H1 (cell line): ENCODE results near the gene TOM1L2. TPM values are rescaled to one million over a fixed set of nuclear protein-coding genes. Genes with fewer than 3 reads are reported as not detected.

Source experiments
- CEBPB ChIP-seq: IDR thresholded peaks from 2 replicates; pipeline ENCODE4 v1.6.1; 2012; ENCODE audit warnings: low read depth, low read length
- E2F6 ChIP-seq: IDR thresholded peaks from 2 replicates; pipeline ENCODE4 v1.6.1; 2012; ENCODE audit warnings: inconsistent platforms
- HDAC6 ChIP-seq: IDR thresholded peaks from one replicate; pipeline ENCODE4 v1.7.1; 2012; ENCODE audit warnings: low read depth, mild to moderate bottlenecking, inconsistent platforms, low read length, moderate library complexity
- JUND ChIP-seq: IDR thresholded peaks from 2 replicates; pipeline ENCODE4 v1.6.1; 2011; ENCODE audit warnings: mild to moderate bottlenecking, improper control_type of control experiment, low read length
- MAFK ChIP-seq: IDR thresholded peaks from 2 replicates; pipeline ENCODE4 v1.6.1; 2012; ENCODE audit warnings: low read depth, mild to moderate bottlenecking, improper control_type of control experiment, low read length
- RAD21 ChIP-seq, 2 experiments: IDR thresholded peaks in 1 of 2; conservative IDR thresholded peaks in 1 of 2; 2 replicates each; pipeline ENCODE4 v1.6.1; 2011; ENCODE audit warnings: low read depth in 2 of 2, low read length in 2 of 2, improper control_type of control experiment in 1 of 2, inconsistent platforms in 1 of 2, mild to moderate bottlenecking in 1 of 2, moderate library complexity in 1 of 2
- polyA plus RNA-seq, 7 experiments: library from polyadenylated mRNA; depleted of rRNA in 3 of 7; stranded (reverse) in 5 of 7; unstranded in 2 of 7; fragments of >200 nt in 5 of 7; fragments of 200-250 nt in 2 of 7; gene quantifications; 1 replicate in 5 of 7; 2 replicates in 1 of 7; 4 replicates in 1 of 7; pipeline versions ENCODE4 v1.2.1 to v1.2.3, GENCODE V29; 2011 to 2013; ENCODE audit warnings: missing spikeins in 2 of 7, mixed read lengths in 2 of 7
- total RNA-seq: library from RNA; stranded (reverse); fragmentation: NEBNext Ultra II Directional; extraction: Animal tissue kit (Norgen Biotek cat#: 25700); gene quantifications from 2 replicates; pipeline ENCODE4 v1.2.1, GENCODE V29; 2021

The TOM1L2 gene
- total and polyA plus RNA-seq, 2 of the 8 experiments (the other 6 are each of a cell fraction or from before 2014, with no cell fraction given): 2.0 to 3.4 TPM

- peak; percentile 88; the same call in 1 of the 2 replicates for TF ChIP-seq MAFK
- no peak for TF ChIP-seq JUND
- TF ChIP-seq HDAC6: no peak
- TF ChIP-seq E2F6: no peak
- no peak for TF ChIP-seq CEBPB
- no peak for TF ChIP-seq RAD21 (IDR thresholded peaks at IDR 0.05 in 1 of 2, conservative IDR thresholded peaks at IDR 0.05 in 1 of 2; ENCODE audit: low read depth in 2 of 2, low read length in 2 of 2)
- TF ChIP-seq, all 59 proteins: peak for 5
Observed at GRCh38 chr17:17877529-17878358, 94.5 kb downstream of the TOM1L2 start (continued).
